ENCODE results near the gene ANK3.

DNA sequence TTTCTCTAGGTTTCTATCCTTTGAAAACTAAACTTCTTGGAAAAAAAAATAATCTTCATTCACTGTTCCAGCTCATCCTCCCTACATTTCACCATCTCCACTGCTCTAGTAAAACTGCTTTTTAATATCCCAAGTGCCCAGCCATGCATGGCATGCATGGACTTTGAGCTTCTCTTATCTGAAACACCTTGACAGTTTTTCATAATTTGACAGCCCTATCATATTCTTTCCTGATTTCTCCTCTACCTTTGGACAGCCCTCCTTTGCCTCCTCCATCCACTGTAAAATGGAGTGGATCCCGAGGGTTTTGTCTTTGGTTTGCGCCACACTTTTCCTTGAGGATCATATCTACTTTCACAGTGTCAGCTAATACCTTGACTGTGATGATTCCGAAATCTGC lies 212.8 kb downstream of the ANK3 start:
- TF ChIP-seq, protein P1, sequence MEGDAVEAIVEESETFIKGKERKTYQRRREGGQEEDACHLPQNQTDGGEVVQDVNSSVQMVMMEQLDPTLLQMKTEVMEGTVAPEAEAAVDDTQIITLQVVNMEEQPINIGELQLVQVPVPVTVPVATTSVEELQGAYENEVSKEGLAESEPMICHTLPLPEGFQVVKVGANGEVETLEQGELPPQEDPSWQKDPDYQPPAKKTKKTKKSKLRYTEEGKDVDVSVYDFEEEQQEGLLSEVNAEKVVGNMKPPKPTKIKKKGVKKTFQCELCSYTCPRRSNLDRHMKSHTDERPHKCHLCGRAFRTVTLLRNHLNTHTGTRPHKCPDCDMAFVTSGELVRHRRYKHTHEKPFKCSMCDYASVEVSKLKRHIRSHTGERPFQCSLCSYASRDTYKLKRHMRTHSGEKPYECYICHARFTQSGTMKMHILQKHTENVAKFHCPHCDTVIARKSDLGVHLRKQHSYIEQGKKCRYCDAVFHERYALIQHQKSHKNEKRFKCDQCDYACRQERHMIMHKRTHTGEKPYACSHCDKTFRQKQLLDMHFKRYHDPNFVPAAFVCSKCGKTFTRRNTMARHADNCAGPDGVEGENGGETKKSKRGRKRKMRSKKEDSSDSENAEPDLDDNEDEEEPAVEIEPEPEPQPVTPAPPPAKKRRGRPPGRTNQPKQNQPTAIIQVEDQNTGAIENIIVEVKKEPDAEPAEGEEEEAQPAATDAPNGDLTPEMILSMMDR (IDR thresholded peaks at IDR 0.05 in 2 of 3, conservative IDR thresholded peaks at IDR 0.05 in 1 of 3; ENCODE audit: borderline replicate concordance in 1 of 3, insufficient read depth in 1 of 3, low read depth in 2 of 3, low read length in 2 of 3), result no peak
- TF ChIP-seq EZH2 (IDR thresholded peaks at IDR 0.05) (no peak), SIN3A (IDR thresholded peaks at IDR 0.05; ENCODE audit: low read depth) (no peak), EZH2phosphoT487 (IDR thresholded peaks at IDR 0.05; ENCODE audit: borderline replicate concordance) (no peak), CEBPB (IDR thresholded peaks at IDR 0.05; ENCODE audit: low read depth) (no peak)
- TF ChIP-seq, protein P2, sequence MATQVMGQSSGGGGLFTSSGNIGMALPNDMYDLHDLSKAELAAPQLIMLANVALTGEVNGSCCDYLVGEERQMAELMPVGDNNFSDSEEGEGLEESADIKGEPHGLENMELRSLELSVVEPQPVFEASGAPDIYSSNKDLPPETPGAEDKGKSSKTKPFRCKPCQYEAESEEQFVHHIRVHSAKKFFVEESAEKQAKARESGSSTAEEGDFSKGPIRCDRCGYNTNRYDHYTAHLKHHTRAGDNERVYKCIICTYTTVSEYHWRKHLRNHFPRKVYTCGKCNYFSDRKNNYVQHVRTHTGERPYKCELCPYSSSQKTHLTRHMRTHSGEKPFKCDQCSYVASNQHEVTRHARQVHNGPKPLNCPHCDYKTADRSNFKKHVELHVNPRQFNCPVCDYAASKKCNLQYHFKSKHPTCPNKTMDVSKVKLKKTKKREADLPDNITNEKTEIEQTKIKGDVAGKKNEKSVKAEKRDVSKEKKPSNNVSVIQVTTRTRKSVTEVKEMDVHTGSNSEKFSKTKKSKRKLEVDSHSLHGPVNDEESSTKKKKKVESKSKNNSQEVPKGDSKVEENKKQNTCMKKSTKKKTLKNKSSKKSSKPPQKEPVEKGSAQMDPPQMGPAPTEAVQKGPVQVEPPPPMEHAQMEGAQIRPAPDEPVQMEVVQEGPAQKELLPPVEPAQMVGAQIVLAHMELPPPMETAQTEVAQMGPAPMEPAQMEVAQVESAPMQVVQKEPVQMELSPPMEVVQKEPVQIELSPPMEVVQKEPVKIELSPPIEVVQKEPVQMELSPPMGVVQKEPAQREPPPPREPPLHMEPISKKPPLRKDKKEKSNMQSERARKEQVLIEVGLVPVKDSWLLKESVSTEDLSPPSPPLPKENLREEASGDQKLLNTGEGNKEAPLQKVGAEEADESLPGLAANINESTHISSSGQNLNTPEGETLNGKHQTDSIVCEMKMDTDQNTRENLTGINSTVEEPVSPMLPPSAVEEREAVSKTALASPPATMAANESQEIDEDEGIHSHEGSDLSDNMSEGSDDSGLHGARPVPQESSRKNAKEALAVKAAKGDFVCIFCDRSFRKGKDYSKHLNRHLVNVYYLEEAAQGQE (IDR thresholded peaks at IDR 0.05; ENCODE audit: low read depth), result no peak
